HG03097 (cell line): ENCODE data around the gene EIF4A3.

Experiments
- ATAC-seq: cut with Tn5 transposase; IDR thresholded peaks from one replicate; pipeline ENCODE4 v1.9.1; 2021; ENCODE audit not compliant: unreplicated experiment, low FRiP score

EIF4A3 gene

GRCh38 chr17:80084773-80085172 lies 62.2 kb downstream of the EIF4A3 start:
- no peak for ATAC-seq
